Pancreas (tissue), 10 donors: Measurements from ENCODE around the gene H1-8. TPM values are rescaled to one million over a fixed set of nuclear protein-coding genes. Genes with fewer than 3 reads are reported as not detected.

Source experiments
- ATAC-seq, 4 donors: fragments of 200-7000 bp; cut with Tn5 transposase; one replicate each; pipeline versions ENCODE4 v1.8.0 to v1.9.1; 2020; ENCODE audit warnings: mild to moderate bottlenecking in 4 of 4, moderate library complexity in 4 of 4
- DNase-seq, 6 donors: peaks; one replicate each; pipeline ENCODE4 v3.0.0-alpha.2; 2020
- FAIRE-seq: peaks from 2 replicates; lab custom pipeline; 2012; peaks lifted over from hg19 to GRCh38; lab: Jason Lieb, UNC
- H3K27ac ChIP-seq, 4 donors: fragments of 200-600 bp; sonication (generic); 1 replicate in 3 of 4; 2 replicates in 1 of 4; pipeline versions ENCODE4 v1.5.0 to v1.8.0; 2020
- H3K27me3 ChIP-seq, 4 donors: fragments of 200-600 bp; one replicate each; pipeline ENCODE4 v1.8.0; 2021
- H3K36me3 ChIP-seq, 3 donors: fragments of 200-600 bp; sonication (generic) in 1 of 3; one replicate each; pipeline versions ENCODE4 v1.5.0 to v1.8.0; 2020 to 2021
- H3K4me1 ChIP-seq, 3 donors: fragments of 200-600 bp; one replicate each; pipeline ENCODE4 v1.8.0; 2021
- H3K4me3 ChIP-seq, 4 donors: fragments of 200-600 bp; sonication (generic) in 2 of 4; one replicate each; pipeline versions ENCODE4 v1.5.0 to v1.8.0; 2020 to 2021
- H3K9me3 ChIP-seq, 4 donors: fragments of 200-600 bp; one replicate each; pipeline ENCODE4 v1.8.0; 2021
- WGBS, 2 donors: extraction: QIAGEN DNeasy Blood & Tissue Kit; methylation state at CpG; one replicate each; pipeline ENCODE4 v1.1.7; 2013; 5-methylcytosine and 5-hydroxymethylcytosine counted together
- intact Hi-C, 3 donors: fragments of 100-400 bp; cut with DNase I; formaldehyde crosslinking; loops; one replicate each; pipeline versions ENCODE4 v1.11.1 to v1.14.2; 2022
- polyA plus RNA-seq, 2 donors: library from polyadenylated mRNA; stranded (reverse); fragments of 200-250 nt; gene quantifications; one replicate each; pipeline ENCODE4 v1.2.3, GENCODE V29; 2013
- total RNA-seq, 6 donors: library from RNA; stranded (reverse); fragmentation: NEBNext Ultra II Directional in 4 of 6; extraction: Animal tissue kit (Norgen Biotek cat#: 25700) in 4 of 6; gene quantifications; one replicate each; pipeline versions ENCODE4 v1.2.1 to v1.2.4, GENCODE V29; 2021 to 2023
- TF ChIP-seq, protein P1 (sequence below), 4 donors: fragments of 200-600 bp; sonication (generic) in 3 of 4; IDR thresholded peaks; one replicate each; pipeline versions ENCODE4 v1.5.0 to v1.8.0; 2021; ENCODE audit warnings: antibody characterized with exemption in 4 of 4
- donor health status: healthy with polysubstance abuse.
- donor health status: DM: no; HTN: no; CAD: no; lungs with moderate emphysema.
- donor health status: DM: no; HTN: no; CAD: no.
- donor health status: control.
- donor health status: control.
- donor health status: Bipolar disorder and iron deficiency.
- donor health status: DM: yes; HTN: yes; CAD: no.
- donor health status: DM: no; HTN: no; CAD: no.
- donor health status: DM: no; HTN: no; CAD: no.
- donor health status: DM: yes; HTN: yes; CAD: no.

Gene H1-8
- total and polyA plus RNA-seq, 8 donors, result not detected

DNA sequence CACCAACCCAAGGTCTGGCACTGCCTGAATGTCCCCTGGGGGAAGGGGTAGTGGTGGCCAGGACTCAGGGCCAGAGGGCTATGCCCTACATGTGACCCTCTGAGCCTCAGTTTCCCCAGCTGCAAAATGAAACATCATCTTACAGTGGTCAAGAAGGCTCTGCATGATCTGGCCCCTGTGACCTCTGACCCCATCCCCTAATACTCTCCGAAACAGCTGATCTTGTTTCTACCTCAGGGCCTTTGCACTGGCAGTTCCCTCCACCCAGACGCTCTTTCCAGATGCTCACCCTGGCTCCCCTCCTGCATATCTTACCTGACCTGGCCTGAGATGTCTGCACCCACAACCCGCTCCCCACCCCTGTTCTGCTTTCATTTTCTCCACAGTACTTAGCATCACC, 41.7 kb downstream of the H1-8 start:
- TF ChIP-seq, protein P1, sequence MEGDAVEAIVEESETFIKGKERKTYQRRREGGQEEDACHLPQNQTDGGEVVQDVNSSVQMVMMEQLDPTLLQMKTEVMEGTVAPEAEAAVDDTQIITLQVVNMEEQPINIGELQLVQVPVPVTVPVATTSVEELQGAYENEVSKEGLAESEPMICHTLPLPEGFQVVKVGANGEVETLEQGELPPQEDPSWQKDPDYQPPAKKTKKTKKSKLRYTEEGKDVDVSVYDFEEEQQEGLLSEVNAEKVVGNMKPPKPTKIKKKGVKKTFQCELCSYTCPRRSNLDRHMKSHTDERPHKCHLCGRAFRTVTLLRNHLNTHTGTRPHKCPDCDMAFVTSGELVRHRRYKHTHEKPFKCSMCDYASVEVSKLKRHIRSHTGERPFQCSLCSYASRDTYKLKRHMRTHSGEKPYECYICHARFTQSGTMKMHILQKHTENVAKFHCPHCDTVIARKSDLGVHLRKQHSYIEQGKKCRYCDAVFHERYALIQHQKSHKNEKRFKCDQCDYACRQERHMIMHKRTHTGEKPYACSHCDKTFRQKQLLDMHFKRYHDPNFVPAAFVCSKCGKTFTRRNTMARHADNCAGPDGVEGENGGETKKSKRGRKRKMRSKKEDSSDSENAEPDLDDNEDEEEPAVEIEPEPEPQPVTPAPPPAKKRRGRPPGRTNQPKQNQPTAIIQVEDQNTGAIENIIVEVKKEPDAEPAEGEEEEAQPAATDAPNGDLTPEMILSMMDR (IDR thresholded peaks at IDR 0.05), result no peak
- ATAC-seq (no peak), FAIRE-seq (no peak), DNase-seq (no peak)
- no peaks in the 10 kb centered on the region for H3K27me3 ChIP-seq
- H3K4me1 ChIP-seq, result no peaks in the 10 kb centered on the region
- no peaks in the 10 kb centered on the region for H3K9me3 ChIP-seq
- H3K27ac ChIP-seq, result no peak overlapping the region
- no peak overlapping the region for H3K4me3 ChIP-seq
- WGBS, 2 donors, result 94 to 97% methylated on average over 3 of the region's 3 CpGs
- intact Hi-C loops, result no loop called here
- no peaks in the 10 kb centered on the region for H3K36me3 ChIP-seq

DNA sequence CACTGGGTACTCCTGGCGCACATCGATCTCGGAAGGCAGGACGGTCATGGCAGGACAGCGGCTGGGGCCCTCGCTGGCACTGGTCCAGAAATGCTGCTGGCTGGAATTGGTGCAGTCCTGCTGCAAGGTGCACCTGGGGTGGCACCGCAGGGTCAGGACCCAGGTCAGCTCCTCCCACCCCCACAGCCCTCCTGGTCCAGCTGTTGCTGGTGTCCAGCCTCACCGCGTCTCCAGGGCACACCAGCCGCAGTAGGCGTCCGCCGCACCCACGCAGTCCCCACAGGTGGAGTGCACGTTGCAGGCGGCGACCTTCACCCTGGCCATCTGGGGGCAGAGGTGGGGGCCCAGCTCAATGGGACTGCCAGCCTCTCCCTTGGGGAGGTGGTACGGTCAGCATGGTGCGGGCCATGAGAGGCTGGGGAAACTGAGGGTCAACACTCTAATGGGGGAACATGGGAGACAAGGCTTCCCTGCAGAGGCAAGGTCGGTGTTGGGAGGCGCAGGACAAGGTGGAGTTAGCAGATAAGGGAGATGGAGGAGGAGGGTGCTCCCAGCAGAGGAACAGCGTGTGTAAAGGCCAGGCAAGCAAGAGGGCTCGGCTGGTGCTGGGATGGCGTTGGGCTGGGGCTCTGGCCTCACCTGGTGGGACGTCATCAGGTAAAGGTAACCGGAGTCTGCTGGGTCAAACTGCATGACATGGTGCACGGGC, 43.1 kb downstream of the H1-8 start:
- Histone ChIP-seq H3K4me1 (no peaks in the 10 kb centered on the region), H3K27ac (no peak overlapping the region), H3K36me3 (no peaks in the 10 kb centered on the region), H3K4me3 (no peak overlapping the region), H3K27me3 (no peaks in the 10 kb centered on the region), H3K9me3 (no peaks in the 10 kb centered on the region)
- intact Hi-C loops, result no loop called here
- DNase-seq, result no peak
- TF ChIP-seq, protein P1 (IDR thresholded peaks at IDR 0.05), result no peak
- 94 to 95% methylated on average over 27 of the region's 27 CpGs for WGBS, 2 donors
- ATAC-seq, result no peak
- no peak for FAIRE-seq

DNA sequence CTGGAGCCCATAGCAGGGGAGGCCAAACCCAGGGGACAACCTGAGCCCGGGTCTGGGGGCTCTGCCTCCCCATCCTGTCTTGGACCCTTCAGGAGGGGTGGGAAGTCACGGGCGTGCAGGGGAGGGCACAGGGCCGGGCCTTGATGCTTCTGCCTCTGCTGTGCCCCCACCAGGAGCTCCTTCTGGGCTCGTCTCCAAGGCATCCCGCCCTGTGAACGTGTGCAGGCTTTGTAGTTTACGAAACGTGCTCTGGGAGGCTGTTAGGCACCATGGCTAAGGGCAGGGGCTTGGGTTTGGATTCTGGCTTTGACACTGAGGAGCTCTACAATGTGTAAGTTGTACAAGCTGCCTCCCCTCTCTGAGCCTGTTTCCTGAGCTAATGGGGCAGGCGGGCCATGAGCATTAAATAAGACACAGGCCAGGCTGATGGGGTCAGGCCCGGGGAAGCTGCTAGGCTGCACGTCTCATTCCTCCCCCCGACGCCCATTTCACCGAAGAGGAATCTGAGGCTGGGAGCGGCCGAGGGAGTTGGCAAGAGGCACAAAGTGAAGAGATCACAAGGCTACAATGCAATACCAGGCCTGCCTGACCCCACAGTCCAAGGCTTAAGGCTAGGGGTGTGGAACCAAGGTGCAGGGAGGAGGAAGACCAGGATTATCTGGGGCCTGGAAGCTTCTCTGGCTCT, 43.9 kb downstream of the H1-8 start:
- DNase-seq (no peak), ATAC-seq (peak in 1 of 4 donors; percentile 56)
- no peaks in the 10 kb centered on the region for H3K36me3 ChIP-seq

DNA sequence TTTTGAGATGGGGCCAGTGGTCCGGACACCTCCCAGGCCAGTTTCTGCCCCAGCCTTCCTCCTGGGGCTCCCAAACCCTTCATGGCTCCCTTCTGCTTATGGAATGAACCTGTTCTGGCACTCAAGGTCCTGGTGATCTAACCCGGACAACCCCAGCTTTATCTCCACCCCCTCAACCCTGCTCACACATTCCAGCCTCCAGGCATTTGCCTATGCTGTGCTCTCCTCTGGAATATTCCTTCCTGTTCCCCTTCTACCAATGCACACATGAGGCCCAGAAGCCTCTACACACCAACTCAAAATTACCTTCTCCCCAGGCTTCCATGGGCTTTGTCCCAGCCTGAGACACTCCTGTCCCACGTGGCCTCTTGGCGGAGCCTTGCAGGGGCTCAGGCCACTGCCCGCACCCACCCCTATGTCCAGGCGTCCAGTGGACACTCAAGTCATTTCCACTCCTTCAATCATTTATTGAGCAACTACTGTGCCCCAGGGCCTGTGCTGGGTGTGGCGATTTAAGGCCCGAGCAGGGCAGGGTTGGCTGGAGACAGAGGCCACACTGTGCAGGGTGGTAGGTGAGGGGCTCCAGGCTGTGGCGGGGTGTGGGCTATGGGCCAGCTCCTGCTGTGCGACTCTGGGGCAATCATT, 44.7 kb downstream of the H1-8 start:
- DNase-seq, result no peak
- H3K4me3 ChIP-seq, result no peak overlapping the region
- H3K9me3 ChIP-seq, result no peaks in the 10 kb centered on the region
- intact Hi-C loops, result no loop called here
- 84 to 89% methylated on average over 10 of the region's 10 CpGs for WGBS, 2 donors
- no peak for FAIRE-seq
- TF ChIP-seq, protein P1 (IDR thresholded peaks at IDR 0.05), result no peak
- no peaks in the 10 kb centered on the region for H3K36me3 ChIP-seq
- H3K27ac ChIP-seq, result no peak overlapping the region
- ATAC-seq, result peak in 1 of 4 donors; percentile 10
- no peaks in the 10 kb centered on the region for H3K27me3 ChIP-seq
- no peaks in the 10 kb centered on the region for H3K4me1 ChIP-seq

More for the DNA sequence above, 43.9 kb downstream of the H1-8 start:
- 86% methylated on average over 17 of the region's 17 CpGs for WGBS, 2 donors
- Histone ChIP-seq H3K27me3 (no peaks in the 10 kb centered on the region), H3K4me1 (no peaks in the 10 kb centered on the region), H3K9me3 (no peaks in the 10 kb centered on the region), H3K27ac (no peak overlapping the region), H3K4me3 (no peak overlapping the region)
- intact Hi-C loops, result no loop called here
- FAIRE-seq, result no peak
- TF ChIP-seq, protein P1 (IDR thresholded peaks at IDR 0.05), result no peak
